ENCODE measurements around the gene BCL2L12.
A peak's percentile ranks its signal among the peaks of the same experiment; 100 is the strongest.

The BCL2L12 gene

DNA sequence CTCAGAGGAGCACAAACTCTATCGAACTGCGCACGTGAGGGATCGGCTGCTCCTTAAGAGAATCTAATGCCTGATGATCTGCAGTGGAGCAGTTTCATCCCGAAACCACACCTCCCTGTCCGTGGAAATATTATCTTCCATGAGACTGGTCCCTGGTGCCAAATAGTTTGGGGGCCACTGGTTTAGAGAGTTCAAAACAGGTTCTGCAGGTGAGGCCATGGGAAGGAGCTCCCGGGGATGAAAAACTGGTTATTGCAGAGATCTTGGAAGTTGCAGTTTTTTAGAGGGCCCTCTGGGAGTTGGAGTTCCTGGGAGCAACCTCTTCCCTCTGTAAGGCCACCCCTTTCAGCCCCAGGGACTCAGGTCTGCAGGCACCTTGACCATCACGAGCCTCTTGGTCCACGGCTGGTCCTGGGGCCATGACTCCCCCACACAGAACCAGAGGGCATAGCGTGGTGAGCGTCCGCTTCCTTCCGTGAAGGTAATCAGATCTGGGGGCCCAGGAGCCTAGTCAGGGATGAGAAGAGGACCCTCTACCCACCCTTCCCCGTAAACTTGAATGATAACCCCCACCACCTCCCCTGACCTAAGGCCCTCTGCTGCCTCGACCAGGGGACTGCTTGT, 5.3 kb upstream of the BCL2L12 start:
- Histone ChIP-seq H3K9me3 (ENCODE audit: control insufficient read depth, insufficient read depth, low read depth, low read length) (no peaks in the 10 kb centered on the region), H3K36me3 (ENCODE audit: control insufficient read depth in 2 of 2, insufficient read depth in 1 of 2, low read length in 2 of 2) (peaks cover 25 to 78% of the 10 kb centered on the region in 2 experiments), H3K27ac (ENCODE audit: extremely low read depth, low read depth, low read length) (no peak overlapping the region), H3K4me3 (ENCODE audit: low read depth, low read length) (no peak overlapping the region), H3K4me1 (ENCODE audit: control insufficient read depth, insufficient read depth, low read length) (peaks cover 6% of the 10 kb centered on the region)
- ChIA-PET POLR2A (interaction anchor here (1.8 to 4.0 kb wide), 3 partner anchors 15 to 20 kb away, joined by 9 to 26 read pairs (median 16); partner anchors contain the start of genes RRAS and SCAF1), CTCF (interaction anchor here (0.8 to 1.2 kb wide), 2 partner anchors 12 to 15 kb away, joined by 3 to 4 read pairs; no protein-coding TSS in a partner anchor)
- TF ChIP-seq SCRT2 (tag by site-specific recombination; IDR thresholded peaks at IDR 0.05) (no peak), ZNF600 (tag by site-specific recombination; IDR thresholded peaks at IDR 0.05) (no peak), ZNF274 (IDR thresholded peaks at IDR 0.05; ENCODE audit: low read length) (no peak), ZNF274 (tag by site-specific recombination; IDR thresholded peaks at IDR 0.05; ENCODE audit: borderline replicate concordance) (no peak)

DNA sequence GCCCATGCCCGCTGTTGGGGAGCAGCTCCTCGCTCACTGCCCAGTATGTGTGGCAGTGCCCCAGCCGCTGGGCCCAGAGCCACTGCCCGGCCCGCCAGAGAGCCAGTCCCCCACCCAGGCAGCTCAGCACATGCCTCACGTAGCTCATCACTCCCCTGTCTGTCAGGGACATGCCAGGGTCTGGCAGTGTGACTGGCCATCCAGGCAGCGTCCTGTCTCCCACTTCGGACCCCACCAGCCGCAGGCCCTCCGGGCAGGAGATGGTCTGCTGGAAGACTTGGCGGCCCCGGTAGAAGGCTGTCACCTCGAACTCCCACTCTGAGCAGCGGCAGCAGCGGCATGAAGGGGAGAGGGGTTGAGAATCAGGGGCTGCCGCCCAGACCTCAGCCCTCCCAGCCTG, 3.7 kb upstream of the BCL2L12 start:
- Histone ChIP-seq H3K4me3 (ENCODE audit: low read depth, low read length) (no peak overlapping the region), H3K27ac (ENCODE audit: extremely low read depth, low read depth, low read length) (peak overlapping the region; percentile 32; the same call in 1 of the 2 replicates), H3K9me3 (ENCODE audit: control insufficient read depth, insufficient read depth, low read depth, low read length) (no peaks in the 10 kb centered on the region), H3K4me1 (ENCODE audit: control insufficient read depth, insufficient read depth, low read length) (peaks cover 6% of the 10 kb centered on the region), H3K36me3 (ENCODE audit: control insufficient read depth in 2 of 2, insufficient read depth in 1 of 2, low read length in 2 of 2) (peaks cover 14 to 62% of the 10 kb centered on the region in 2 experiments)
- TF ChIP-seq, protein P1, sequence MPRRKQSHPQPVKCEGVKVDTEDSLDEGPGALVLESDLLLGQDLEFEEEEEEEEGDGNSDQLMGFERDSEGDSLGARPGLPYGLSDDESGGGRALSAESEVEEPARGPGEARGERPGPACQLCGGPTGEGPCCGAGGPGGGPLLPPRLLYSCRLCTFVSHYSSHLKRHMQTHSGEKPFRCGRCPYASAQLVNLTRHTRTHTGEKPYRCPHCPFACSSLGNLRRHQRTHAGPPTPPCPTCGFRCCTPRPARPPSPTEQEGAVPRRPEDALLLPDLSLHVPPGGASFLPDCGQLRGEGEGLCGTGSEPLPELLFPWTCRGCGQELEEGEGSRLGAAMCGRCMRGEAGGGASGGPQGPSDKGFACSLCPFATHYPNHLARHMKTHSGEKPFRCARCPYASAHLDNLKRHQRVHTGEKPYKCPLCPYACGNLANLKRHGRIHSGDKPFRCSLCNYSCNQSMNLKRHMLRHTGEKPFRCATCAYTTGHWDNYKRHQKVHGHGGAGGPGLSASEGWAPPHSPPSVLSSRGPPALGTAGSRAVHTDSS (tag by site-specific recombination; IDR thresholded peaks at IDR 0.05): no peak
- TF ChIP-seq ZNF37A (tag by site-specific recombination; IDR thresholded peaks at IDR 0.05): no peak
- no peak for TF ChIP-seq IKZF3 (tag by site-specific recombination; IDR thresholded peaks at IDR 0.05)
- no peak for TF ChIP-seq GFI1B (tag by site-specific recombination; IDR thresholded peaks at IDR 0.05)
- TF ChIP-seq OVOL3 (tag by site-specific recombination; IDR thresholded peaks at IDR 0.05): no peak
- TF ChIP-seq ZNF596 (tag by site-specific recombination; IDR thresholded peaks at IDR 0.05): no peak
- TF ChIP-seq GLI2 (tag by site-specific recombination; IDR thresholded peaks at IDR 0.05; ENCODE audit: borderline replicate concordance, low read depth): no peak
- POLR2A ChIA-PET: interaction anchor here (1.3 to 4.0 kb wide), 3 partner anchors 14 to 22 kb away, joined by 3 to 26 read pairs (median 16); partner anchors contain the start of genes RRAS and SCAF1
- CTCF ChIA-PET: interaction anchor here (0.5 to 1.2 kb wide), 3 partner anchors 11 to 99 kb away, joined by 3 read pairs; no protein-coding TSS in a partner anchor

DNA sequence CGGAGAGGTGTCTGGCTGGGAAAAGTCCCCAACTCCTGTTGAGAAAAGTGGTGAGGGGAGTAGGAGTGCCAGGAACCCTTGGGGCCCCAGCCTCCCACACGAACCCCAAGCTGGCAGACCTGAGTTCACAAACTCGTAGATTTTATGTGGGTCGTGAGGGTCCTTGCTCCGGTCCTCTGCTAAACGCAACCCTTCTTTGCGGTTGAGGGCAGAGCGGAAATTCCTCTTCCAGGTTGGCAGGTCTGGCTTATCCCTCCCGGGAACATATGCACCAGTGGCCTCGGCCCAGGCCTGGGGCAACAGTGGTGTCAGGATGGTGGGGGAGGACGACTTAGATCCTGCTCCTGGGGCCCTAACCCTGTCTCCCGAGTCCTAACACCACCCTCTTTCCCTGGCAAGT, 2.5 kb upstream of the BCL2L12 start:
- Histone ChIP-seq H3K27ac (ENCODE audit: extremely low read depth, low read depth, low read length) (0 out of 2 replicates have a peak overlapping the region, but pooled peaks have one; percentile 19), H3K4me3 (ENCODE audit: low read depth, low read length) (no peak overlapping the region), H3K9me3 (ENCODE audit: control insufficient read depth, insufficient read depth, low read depth, low read length) (no peaks in the 10 kb centered on the region), H3K36me3 (ENCODE audit: control insufficient read depth in 2 of 2, insufficient read depth in 1 of 2, low read length in 2 of 2) (peaks cover 7 to 59% of the 10 kb centered on the region in 2 experiments), H3K4me1 (ENCODE audit: control insufficient read depth, insufficient read depth, low read length) (peaks cover 6% of the 10 kb centered on the region)
- CTCF ChIA-PET: interaction anchor here (2.0 to 3.2 kb wide), 2 partner anchors 10 to 13 kb away, joined by 17 to 27 read pairs; partner anchors contain the start of gene PRMT1
- POLR2A ChIA-PET: interaction anchor here (1.8 to 4.9 kb wide), 6 partner anchors 13 to 83 kb away, joined by 4 to 85 read pairs (median 12); partner anchors contain the start of genes NOSIP, PRMT1, RRAS and SCAF1
- TF ChIP-seq ZNF610 (tag by site-specific recombination; IDR thresholded peaks at IDR 0.05; ENCODE audit: borderline replicate concordance): no peak
- TF ChIP-seq HOXC10 (CRISPR knock-in tag; IDR thresholded peaks at IDR 0.05): no peak
- TF ChIP-seq ZNF830 (tag by site-specific recombination; IDR thresholded peaks at IDR 0.05; ENCODE audit: low read depth): no peak
- TF ChIP-seq, protein P2, sequence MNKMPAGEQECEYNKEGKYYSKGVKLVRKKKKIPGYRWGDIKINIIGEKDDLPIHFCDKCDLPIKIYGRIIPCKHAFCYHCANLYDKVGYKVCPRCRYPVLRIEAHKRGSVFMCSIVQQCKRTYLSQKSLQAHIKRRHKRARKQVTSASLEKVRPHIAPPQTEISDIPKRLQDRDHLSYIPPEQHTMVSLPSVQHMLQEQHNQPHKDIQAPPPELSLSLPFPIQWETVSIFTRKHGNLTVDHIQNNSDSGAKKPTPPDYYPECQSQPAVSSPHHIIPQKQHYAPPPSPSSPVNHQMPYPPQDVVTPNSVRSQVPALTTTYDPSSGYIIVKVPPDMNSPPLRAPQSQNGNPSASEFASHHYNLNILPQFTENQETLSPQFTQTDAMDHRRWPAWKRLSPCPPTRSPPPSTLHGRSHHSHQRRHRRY (tag by site-specific recombination; IDR thresholded peaks at IDR 0.05): no peak
- TF ChIP-seq ZEB2 (tag by site-specific recombination; IDR thresholded peaks at IDR 0.05): no peak
- TF ChIP-seq ZIC2 (tag by site-specific recombination; IDR thresholded peaks at IDR 0.05): no peak
- TF ChIP-seq, protein P3, sequence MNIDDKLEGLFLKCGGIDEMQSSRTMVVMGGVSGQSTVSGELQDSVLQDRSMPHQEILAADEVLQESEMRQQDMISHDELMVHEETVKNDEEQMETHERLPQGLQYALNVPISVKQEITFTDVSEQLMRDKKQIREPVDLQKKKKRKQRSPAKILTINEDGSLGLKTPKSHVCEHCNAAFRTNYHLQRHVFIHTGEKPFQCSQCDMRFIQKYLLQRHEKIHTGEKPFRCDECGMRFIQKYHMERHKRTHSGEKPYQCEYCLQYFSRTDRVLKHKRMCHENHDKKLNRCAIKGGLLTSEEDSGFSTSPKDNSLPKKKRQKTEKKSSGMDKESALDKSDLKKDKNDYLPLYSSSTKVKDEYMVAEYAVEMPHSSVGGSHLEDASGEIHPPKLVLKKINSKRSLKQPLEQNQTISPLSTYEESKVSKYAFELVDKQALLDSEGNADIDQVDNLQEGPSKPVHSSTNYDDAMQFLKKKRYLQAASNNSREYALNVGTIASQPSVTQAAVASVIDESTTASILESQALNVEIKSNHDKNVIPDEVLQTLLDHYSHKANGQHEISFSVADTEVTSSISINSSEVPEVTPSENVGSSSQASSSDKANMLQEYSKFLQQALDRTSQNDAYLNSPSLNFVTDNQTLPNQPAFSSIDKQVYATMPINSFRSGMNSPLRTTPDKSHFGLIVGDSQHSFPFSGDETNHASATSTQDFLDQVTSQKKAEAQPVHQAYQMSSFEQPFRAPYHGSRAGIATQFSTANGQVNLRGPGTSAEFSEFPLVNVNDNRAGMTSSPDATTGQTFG (tag by site-specific recombination; IDR thresholded peaks at IDR 0.05; ENCODE audit: borderline replicate concordance): no peak
- TF ChIP-seq, protein P4, sequence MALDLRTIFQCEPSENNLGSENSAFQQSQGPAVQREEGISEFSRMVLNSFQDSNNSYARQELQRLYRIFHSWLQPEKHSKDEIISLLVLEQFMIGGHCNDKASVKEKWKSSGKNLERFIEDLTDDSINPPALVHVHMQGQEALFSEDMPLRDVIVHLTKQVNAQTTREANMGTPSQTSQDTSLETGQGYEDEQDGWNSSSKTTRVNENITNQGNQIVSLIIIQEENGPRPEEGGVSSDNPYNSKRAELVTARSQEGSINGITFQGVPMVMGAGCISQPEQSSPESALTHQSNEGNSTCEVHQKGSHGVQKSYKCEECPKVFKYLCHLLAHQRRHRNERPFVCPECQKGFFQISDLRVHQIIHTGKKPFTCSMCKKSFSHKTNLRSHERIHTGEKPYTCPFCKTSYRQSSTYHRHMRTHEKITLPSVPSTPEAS (tag by site-specific recombination; IDR thresholded peaks at IDR 0.05): no peak
- no peak for TF ChIP-seq ZNF549 (tag by site-specific recombination; IDR thresholded peaks at IDR 0.05)
- TF ChIP-seq ZNF426 (tag by site-specific recombination; IDR thresholded peaks at IDR 0.05): no peak
- no peak for TF ChIP-seq GFI1B (tag by site-specific recombination; IDR thresholded peaks at IDR 0.05)
- no peak for TF ChIP-seq ZNF175 (tag by site-specific recombination; IDR thresholded peaks at IDR 0.05)
